Measurements from ENCODE around the gene EXOC6B. TPM values are rescaled to one million over a fixed set of nuclear protein-coding genes. Genes with fewer than 3 reads are reported as not detected.

Gene EXOC6B
- total RNA-seq, 1 donor from 2014 or later: 32.2 TPM

GRCh38 chr2:72222829-72223564, 602.8 kb downstream of the EXOC6B start:
- TF ChIP-seq, protein P1, sequence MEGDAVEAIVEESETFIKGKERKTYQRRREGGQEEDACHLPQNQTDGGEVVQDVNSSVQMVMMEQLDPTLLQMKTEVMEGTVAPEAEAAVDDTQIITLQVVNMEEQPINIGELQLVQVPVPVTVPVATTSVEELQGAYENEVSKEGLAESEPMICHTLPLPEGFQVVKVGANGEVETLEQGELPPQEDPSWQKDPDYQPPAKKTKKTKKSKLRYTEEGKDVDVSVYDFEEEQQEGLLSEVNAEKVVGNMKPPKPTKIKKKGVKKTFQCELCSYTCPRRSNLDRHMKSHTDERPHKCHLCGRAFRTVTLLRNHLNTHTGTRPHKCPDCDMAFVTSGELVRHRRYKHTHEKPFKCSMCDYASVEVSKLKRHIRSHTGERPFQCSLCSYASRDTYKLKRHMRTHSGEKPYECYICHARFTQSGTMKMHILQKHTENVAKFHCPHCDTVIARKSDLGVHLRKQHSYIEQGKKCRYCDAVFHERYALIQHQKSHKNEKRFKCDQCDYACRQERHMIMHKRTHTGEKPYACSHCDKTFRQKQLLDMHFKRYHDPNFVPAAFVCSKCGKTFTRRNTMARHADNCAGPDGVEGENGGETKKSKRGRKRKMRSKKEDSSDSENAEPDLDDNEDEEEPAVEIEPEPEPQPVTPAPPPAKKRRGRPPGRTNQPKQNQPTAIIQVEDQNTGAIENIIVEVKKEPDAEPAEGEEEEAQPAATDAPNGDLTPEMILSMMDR (IDR thresholded peaks at IDR 0.05): no peak

DNA sequence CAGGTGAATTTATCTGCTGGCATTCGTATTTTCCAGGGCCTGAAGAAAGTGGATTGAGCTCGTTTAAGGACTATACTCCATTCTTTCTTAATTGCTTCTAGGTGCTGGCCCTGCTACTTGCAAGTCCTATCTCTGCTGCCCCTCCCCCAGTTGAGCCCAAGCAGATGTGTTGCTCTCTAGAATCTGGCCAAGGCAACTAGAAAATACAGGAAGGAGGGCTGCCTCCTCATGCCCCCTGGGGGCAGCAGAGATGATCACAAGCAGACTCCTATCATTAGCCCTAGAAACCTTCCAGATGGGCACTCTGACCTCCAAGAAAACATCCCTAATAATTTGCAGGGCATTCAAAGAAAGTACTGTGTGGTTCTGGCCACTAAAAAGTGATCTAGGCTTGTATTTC, 605.7 kb downstream of the EXOC6B start:
- no peaks in the 10 kb centered on the region for H3K9me3 Mint-ChIP-seq (ENCODE audit: low read depth)
- H3K27ac Mint-ChIP-seq (ENCODE audit: unreplicated experiment): no peak overlapping the region
- no peaks in the 10 kb centered on the region for H3K27me3 Mint-ChIP-seq (ENCODE audit: low read depth)
- TF ChIP-seq, protein P1 (IDR thresholded peaks at IDR 0.05): peak; percentile 37
- H3K36me3 Mint-ChIP-seq (ENCODE audit: low read depth): no peaks in the 10 kb centered on the region
- DNase-seq (ENCODE audit: low spot score): no peak
- H3K4me3 Mint-ChIP-seq (ENCODE audit: unreplicated experiment): no peak overlapping the region
- peaks cover 3% of the 10 kb centered on the region for H3K4me1 Mint-ChIP-seq (ENCODE audit: low read depth)

More at GRCh38 chr2:72222829-72223564, 602.8 kb downstream of the EXOC6B start:
- Mint-ChIP-seq H3K36me3 (ENCODE audit: low read depth) (peaks cover 3% of the 10 kb centered on the region), H3K4me3 (ENCODE audit: unreplicated experiment) (no peak overlapping the region), H3K4me1 (ENCODE audit: low read depth) (no peaks in the 10 kb centered on the region), H3K27ac (ENCODE audit: unreplicated experiment) (no peak overlapping the region), H3K27me3 (ENCODE audit: low read depth) (no peaks in the 10 kb centered on the region), H3K9me3 (ENCODE audit: low read depth) (peaks cover 4% of the 10 kb centered on the region)
- no peak for DNase-seq (ENCODE audit: low spot score)

- peaks cover 11% of the 10 kb centered on the region for H3K4me1 Mint-ChIP-seq (ENCODE audit: low read depth)
- H3K27me3 Mint-ChIP-seq (ENCODE audit: low read depth): no peaks in the 10 kb centered on the region
- DNase-seq (ENCODE audit: low spot score): no peak
- no peak overlapping the region for H3K4me3 Mint-ChIP-seq (ENCODE audit: unreplicated experiment)
- TF ChIP-seq, protein P1 (IDR thresholded peaks at IDR 0.05): no peak
- no peaks in the 10 kb centered on the region for H3K36me3 Mint-ChIP-seq (ENCODE audit: low read depth)
- H3K9me3 Mint-ChIP-seq (ENCODE audit: low read depth): no peaks in the 10 kb centered on the region
- H3K27ac Mint-ChIP-seq (ENCODE audit: unreplicated experiment): peak overlapping the region; percentile 64
These were observed 611.2 kb downstream of the EXOC6B start for GRCh38 chr2:72214429-72215143.

GRCh38 chr2:72212486-72212855, 613.4 kb downstream of the EXOC6B start:
- Mint-ChIP-seq H3K27ac (ENCODE audit: unreplicated experiment) (no peak overlapping the region), H3K27me3 (ENCODE audit: low read depth) (no peaks in the 10 kb centered on the region), H3K9me3 (ENCODE audit: low read depth) (no peaks in the 10 kb centered on the region), H3K4me1 (ENCODE audit: low read depth) (peaks cover 11% of the 10 kb centered on the region), H3K4me3 (ENCODE audit: unreplicated experiment) (no peak overlapping the region), H3K36me3 (ENCODE audit: low read depth) (no peaks in the 10 kb centered on the region)
- no peak for DNase-seq (ENCODE audit: low spot score)
- TF ChIP-seq, protein P1 (IDR thresholded peaks at IDR 0.05): no peak

DNA sequence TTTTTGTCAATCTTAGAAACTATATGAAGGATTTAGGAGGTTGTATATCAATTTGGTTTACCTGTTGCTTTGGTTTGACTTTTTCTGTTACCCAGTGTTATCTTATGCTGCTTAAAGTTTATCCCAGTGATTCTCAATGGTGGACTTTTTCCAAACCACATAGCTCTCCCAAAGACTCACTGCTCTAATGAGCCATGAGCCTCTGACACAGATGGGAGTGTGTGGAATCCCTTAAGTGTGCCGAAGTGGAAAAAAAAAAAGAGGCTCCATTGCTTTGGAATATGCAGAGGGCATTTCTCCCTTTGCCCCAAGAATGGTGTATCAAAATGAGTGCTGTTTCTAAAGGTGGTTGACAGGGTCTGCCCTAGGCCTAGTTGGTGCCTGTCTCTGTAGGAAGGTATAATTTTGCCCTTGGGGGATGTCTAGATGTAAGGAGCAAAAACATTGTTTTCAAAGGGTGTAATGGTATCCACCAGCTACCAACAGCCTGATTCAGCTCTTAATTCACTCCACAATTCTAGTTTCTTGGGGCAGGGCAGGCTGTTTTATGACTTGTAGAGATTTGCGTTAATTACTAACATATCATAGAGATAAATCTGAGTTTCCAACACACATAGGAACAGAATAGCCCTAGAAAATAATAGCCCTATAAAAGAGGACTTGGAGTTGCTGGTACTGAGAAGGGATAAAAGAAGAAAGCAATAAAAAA, 613.9 kb downstream of the EXOC6B start:
- H3K4me1 Mint-ChIP-seq (ENCODE audit: low read depth): peaks cover 11% of the 10 kb centered on the region
- H3K27me3 Mint-ChIP-seq (ENCODE audit: low read depth): no peaks in the 10 kb centered on the region
- no peak overlapping the region for H3K27ac Mint-ChIP-seq (ENCODE audit: unreplicated experiment)

More for the DNA sequence above, 613.9 kb downstream of the EXOC6B start:
- Mint-ChIP-seq H3K36me3 (ENCODE audit: low read depth) (no peaks in the 10 kb centered on the region), H3K4me3 (ENCODE audit: unreplicated experiment) (no peak overlapping the region), H3K9me3 (ENCODE audit: low read depth) (no peaks in the 10 kb centered on the region)
- TF ChIP-seq, protein P1 (IDR thresholded peaks at IDR 0.05): no peak
- DNase-seq (ENCODE audit: low spot score): no peak

Data from chondrocyte (in vitro differentiated cells).